ENCODE data around the gene NPAS1.

The NPAS1 gene

GRCh38 chr19:47082493-47082892 lies 62.9 kb downstream of the NPAS1 start:
- DNase-seq: no peak

- DNase-seq: no peak
Observed at GRCh38 chr19:47084879-47085439, 65.3 kb downstream of the NPAS1 start.

- DNase-seq: no peak
Observed at GRCh38 chr19:47086280-47086679, 66.6 kb downstream of the NPAS1 start.

- no peak for DNase-seq
Observed at GRCh38 chr19:47089767-47090350, 70.2 kb downstream of the NPAS1 start.

- DNase-seq: no peak
Observed at GRCh38 chr19:47093254-47093653, 73.6 kb downstream of the NPAS1 start.

- no peak for DNase-seq
Observed at GRCh38 chr19:47093841-47094240, 74.2 kb downstream of the NPAS1 start.

- peak in 1 of 2 donors; percentile 72 for DNase-seq
Observed at GRCh38 chr19:47094557-47095475, 75.2 kb downstream of the NPAS1 start.

Measured in inflammatory macrophage treated with lipopolysaccharide for 1 hour (primary cell).